ENCODE measurements around the gene OBP2A.
"Not testable (repeated sequence)": the region's sequence is repeated elsewhere in the genome, so short reads cannot be mapped to it uniquely, and the experiment has no call there.

Gene OBP2A

DNA sequence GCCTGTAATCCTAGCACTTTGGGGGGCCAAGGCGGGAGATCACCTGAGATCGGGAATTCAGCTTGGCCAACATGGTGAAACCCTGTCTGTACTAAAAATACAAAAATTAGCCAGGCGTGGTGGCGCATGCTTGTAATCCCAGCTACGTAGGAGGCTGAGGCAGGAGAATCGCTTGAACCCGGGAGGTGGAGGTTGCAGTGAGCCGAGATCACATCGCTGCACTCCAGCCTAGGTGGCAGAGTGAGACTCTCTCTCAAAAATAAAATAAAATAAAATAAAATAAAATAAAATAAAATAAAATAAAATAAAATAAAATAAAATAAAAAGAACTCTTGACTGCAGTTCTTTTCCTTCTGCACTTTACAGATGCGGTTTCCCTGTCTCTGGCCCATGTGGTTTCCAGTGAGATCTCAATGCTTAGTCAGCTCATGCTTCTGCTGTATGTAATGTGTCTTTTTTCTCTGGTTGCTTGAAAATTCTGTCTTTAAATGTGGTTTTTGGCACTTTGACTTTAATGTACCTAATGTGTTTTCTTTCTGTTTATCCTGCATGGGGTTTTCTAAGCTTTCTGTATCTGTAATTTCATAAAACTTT is 17.0 kb upstream of the OBP2A start:
- not testable (repeated sequence) for DNase-seq

DNA sequence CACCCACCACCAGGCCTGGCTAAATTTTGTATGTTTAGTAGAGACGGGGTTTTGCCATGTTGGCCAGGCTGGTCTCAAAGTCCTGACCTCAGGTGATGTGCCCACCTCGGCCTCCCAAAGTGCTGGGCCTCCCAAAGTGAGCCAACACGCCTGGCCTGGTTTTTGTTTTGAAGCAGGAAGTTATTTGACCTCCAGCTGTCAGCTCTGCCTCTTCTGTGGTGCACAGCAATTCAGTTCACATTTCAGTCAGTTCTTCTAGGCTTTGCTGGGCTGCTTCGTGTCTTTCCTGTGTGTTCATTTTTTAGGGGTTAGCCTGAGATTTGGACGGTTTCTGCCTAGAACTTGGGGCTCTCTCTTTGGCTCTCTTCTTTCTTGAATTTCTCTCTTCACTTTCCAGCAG is 15.8 kb upstream of the OBP2A start:
- DNase-seq: no peak

DNA sequence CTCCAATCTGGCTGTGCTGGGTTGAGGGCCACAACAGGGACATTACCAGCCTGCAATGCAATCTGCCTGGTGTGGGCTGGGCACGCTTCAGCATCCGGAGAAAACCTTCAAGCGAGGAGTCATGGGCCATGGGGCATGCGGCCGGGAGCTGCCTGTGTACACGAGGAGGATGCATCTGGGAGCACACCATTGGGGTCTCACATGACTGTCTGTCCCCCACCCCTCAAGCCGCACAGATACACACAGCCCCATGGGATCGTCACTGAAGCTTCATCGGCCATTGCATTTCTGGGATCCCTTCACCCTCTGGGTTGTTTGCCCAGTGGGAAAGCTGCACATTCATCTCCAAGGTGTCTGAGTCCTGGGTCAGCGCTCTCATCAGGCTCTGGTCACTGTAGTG is 14.8 kb upstream of the OBP2A start:
- no peak for DNase-seq

DNA sequence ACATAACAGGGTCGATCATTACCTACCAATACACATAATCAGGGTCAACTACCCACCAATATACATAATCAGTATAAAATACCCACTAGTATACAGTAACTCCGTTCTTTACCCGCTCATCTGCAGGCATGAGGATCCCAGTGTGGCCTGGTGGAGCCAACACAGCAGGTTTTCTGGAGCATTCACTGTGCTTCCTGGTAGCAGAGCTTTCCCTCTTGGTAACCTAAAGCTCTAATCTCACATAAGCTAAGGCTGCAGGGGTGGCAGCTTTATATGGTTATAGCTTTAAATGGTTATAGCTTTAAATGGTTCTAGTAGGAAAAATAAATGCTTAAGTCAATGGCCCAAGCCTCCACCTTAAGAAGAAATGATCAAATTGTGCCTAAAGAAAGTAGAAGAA is 12.8 kb upstream of the OBP2A start:
- no peak for DNase-seq

DNA sequence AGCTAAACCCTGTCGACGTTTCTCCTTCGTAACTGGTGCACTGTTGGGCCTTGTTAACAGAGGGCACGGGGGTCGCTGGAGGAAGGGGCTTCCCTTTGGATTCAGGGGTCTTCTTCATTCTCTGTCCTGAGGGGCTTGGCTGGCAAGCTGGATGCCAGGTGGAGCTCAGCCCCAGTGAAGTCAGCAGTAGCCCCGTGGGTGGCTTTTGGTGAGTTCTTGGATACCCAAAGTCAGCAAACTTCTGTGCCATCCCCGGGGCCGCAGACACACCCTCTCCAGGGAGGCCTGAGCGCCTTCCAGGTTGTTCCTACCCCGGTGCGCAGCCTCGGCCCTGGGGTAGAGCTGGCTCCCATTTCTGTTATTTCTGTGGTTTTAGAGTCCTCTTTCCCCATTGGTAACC is 12.3 kb upstream of the OBP2A start:
- no peak for DNase-seq

DNA sequence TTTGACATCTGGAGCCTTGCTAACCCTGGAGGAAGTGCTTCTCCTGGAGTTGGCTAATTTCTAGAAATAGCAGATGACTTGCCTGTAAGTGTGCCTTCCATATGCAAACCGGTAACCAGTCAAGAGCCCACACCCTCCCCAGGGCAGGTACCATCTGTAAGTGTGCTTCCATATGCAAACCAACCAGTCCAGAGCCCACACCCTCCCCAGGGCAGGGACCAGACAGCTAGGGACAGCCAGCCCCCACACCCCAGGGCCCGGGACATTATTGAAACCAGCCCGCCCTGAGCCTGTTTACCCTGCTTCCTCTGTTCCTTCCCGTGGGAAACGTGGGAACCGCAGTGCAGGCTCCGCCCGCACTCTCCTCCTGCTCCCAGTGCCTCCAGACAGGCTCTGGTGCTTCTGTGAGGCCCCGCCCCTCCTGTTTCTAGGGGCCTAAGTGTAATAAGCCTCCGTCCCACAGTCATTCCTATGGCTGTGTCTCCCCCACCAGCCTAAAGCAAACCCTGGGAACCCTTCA is 11.7 kb upstream of the OBP2A start:
- not testable (repeated sequence) for DNase-seq

DNA sequence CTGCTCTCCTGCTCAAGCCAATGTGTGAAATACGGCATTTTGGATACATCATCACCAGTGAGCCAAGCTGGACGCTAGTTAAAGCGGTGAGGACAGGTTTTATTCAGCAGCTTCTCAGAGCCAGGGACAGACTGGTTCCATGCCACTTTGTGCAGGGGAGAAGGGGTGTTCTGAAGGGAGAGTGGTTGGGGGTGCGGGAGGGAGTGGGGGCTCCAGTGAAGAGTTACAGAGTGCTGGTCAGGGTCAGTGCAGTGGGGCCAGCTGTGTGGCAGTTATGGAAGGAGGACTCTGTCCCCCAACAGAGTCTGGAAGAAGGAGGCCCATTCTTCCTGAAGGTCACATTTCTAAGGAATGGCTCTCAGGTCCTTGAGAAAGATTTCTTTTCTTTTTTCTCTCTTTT is 11.1 kb upstream of the OBP2A start:
- not testable (repeated sequence) for DNase-seq

DNA sequence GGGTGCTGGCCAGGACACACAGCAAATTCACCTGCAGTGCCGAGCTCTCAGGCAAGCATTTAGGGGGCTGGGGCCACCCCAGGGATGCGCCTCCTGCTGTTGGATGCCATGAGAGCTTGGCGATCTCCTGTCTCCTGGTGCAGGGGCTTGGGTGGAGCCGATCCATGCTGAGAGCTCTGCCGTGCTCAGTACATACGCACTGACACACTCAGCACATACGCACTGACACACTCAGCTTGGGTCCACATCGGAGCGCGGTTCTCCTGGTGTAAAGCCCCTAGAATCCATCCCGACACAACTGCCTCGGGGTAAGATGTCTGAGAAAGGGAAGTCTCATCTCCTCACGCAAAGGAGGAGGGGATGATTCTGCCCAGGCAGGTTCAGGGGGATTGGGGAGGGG is 10.3 kb upstream of the OBP2A start:
- not testable (repeated sequence) for DNase-seq

DNA sequence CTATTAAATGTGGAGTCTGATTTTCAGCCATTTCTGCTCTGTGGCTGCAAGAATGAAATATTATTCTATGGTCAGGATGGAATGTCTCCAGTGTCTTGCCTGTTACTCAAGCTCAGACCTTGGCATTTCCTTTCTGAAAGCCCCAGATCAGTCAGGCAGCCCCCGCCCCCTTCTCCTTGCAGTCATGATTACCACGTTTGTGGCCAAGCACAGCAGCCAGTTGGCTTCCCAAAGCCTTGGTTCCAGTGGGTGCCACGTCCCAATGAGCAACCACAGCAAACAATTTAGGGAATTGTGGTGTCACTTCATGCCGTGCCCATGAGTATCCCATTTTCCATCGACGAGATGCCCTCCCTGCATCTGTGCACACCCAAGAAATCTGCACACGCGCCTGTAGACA is 9.7 kb upstream of the OBP2A start:
- no peak for DNase-seq

DNA sequence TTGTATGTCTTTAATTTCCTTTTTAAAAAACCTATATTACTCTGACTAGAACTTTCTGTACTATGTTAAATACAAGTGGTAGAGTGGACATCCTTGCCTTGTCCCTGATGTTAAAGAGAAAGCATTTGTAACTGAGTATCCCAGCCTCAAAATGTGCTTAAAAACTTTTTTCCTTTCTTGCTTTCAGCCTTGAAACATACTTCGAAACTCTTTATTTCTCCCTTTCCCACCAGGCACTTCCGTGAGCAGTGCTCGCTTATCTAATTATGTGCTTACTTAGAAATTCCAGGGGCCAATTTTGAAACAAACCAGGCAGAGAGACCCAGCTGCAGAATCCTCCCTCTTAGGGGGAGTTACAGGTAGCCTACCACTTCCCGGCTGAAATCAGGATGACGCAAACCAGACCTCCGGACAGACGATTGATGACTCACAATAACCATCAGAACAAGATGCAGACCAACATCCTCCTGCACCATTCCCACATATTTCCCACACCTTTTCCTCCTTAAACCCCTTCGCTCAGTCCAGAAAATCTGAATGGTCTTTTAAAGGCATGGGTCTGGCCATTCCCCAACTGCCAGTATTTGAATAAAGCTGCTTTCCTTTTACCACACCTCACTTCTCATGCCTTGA is 2.5 kb upstream of the OBP2A start:
- not testable (repeated sequence) for DNase-seq

DNA sequence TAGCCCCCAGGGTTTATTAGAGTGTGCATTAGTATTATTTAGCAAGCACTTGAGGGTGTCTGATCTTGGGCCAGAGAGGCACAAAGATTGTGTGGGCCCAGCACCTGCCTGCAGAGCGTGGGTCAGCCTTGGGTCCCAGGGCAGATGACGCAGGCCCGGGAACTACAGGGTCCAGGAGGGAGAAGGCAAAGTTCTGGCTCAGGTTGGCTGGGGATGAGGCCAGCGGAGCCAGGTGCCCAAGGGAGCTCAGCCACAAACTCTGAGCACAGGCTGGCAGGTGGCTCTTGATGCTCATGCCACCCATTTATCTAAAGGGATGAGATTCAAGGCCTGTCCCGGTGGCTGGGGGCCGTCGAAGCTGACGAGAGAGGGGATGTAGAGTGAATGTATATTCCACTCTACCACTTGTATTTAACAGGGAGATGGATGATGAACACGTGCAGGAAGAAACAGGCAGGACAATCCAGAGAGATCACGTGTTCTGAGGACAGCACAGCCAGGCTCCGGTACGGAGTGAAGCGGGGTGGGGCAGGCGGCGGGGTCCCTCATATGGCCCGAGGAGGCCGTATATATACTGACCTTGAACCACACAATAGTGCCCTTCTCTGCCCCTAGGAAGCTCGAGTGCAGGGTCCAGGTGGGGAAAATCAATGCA is 818 bp upstream of the OBP2A start:
- no peak for DNase-seq

DNA sequence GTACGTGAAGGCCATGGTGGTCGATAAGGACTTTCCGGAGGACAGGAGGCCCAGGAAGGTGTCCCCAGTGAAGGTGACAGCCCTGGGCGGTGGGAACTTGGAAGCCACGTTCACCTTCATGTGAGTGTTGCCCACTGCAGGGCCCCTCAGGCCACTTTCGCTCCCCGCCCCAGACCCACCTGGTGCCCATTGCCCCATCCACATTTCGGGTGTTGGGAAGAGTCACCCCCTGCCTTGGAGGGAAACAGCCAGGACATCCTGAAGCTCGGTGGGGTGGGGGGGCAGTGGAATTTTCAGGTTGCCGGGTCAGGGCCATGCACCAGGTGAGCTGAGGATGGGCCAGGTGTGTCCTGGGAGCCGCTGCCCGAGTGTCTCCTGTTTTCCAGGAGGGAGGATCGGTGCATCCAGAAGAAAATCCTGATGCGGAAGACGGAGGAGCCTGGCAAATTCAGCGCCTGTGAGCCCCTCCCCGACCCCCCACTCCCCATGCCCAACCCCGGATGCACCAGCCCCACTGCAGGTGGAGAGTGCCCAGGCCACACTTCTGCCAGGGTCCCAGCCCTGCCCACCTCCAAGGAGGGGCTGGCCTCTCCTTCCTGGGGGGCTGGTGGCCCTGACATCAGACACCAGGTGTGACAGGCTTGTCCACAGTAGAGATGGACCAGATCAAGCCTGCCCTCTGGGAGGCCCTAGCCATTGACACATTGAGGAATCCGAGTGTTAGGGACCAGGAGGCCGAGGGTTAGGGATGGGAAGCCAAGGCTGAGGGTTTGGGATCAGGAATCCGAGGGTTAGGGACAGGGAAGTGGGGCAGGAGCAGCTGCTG is 1.1 kb downstream of the OBP2A start:
- not testable (repeated sequence) for DNase-seq

DNA sequence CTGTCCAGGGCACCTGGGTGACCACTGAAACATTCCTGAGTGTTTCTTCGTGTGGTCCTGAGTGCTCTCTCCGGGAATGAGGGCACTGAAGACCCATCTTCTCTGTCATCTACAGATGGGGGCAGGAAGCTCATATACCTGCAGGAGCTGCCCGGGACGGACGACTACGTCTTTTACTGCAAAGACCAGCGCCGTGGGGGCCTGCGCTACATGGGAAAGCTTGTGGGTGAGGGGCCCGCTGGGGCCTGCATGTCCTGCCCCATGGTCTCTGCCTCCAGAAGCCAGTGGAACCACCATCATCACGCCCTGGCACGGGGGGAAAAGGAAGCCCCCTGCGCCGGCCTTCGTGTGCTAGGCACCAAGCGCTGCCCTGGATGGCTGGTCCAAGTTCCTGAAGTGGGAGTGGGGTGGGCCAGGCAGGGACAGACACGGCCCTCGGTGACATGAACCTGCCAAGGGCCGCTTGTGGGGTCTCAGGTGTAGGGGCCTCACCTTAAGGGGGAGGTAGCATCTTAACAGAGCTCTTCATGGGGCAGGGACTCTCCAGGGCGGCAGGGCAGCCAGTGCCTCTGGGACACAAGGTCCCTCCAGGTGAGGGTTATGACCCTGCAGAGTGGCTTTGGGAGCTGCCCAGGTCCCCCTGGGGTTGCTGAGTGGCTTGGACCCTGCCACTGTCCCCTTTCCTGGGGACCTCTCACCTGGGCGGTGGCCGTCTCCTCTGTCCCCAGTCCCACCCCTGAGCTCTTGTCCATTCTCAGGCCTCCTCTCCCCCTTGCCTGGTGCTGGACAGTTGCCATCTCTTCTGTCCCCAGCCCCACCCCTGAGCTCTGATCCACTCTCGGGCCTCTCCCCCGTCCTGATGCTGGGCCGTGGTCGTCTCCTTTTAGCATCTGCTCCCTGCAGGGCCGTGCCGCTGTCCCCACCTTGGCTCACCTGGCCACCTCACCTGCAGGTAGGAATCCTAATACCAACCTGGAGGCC is 2.1 kb downstream of the OBP2A start:
- no peak for DNase-seq

DNA sequence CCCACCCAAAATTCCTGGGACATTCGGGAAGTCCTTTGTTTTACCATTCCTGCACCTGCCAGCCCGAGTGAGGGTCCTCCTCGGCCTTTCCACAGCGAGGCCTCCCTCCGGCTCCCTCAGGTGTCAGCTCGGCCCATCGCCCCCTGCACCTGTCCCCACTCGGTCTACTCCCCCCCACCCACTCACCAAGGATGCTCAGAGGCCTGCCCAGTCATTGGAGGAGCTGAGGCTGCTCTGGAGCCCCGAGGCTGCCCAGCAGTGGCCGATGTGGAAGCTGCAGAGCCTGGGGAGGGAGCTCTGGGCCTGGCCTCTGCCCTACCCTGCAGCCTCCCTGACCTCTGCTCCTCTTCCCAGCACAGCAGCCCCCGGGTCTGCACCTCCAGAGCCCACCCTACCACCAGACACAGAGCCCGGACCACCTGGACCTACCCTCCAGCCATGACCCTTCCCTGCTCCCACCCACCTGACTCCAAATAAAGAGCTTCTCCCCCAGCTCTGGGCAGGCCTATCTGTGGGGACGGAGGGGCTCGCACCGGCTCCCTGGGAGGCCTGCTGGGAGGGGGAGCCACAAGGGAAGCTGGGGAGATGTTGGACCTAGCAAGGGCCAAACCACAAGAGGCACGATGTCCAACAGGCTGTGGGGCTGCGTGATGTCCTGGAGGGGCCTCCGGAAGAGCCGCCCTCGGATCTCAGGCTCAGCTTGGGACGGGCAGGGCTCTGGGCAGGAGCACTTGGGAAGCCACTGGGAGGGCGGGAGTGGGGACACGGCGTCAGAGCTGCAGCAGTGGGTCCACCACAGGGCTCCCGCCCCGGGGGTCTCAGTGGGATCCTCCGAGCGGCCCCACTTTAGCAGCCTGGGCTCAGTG is 3.8 kb downstream of the OBP2A start:
- DNase-seq: not testable (repeated sequence)

DNA sequence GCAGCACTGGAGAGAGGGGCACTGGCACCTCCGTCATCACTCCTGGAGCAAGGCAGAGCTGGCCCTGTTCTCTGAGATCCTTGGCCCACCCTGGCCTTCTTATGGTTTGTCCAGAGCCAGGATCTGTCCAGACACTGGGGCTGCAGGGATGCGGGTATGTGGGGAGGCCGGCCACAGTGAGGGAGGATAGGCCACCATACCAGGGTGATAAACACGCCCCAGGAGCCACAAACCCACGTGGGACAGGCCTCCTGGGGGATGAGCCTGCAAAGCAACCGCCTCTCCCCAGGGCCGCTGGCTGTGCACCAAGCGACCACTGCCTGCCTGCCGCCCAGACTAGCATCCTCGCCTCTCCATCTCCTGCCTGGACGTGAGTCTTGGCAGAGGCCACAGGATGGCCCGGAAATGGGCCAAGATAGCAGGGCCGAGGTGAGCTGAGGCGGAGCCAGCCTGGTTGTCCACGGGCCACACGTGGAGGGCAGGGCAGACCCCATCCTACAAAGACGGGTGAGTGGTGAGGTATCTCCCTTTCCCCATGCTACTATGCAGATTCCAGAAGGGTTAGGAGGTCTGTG is 4.5 kb downstream of the OBP2A start:
- no peak for DNase-seq

DNA sequence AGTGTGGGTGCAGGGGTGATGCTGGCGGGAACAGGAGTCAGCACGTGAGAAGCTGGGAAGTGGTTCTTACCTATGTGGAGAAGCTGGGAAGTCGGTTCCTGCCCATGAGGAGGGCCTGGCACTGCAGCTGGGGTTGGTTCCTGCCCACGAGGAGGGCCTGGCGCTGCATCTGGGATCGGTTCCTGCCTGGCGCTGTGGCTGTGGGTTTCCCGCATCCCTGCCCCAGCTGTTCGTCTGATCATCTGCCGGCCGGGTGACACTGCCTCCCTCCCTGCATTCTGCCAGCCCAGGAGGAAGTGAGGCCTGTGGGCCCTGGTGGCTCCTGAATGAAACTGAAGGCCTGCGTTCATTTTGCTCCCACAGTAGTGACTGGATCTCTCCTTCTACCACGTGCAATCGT is 5.1 kb downstream of the OBP2A start:
- no peak for DNase-seq

DNA sequence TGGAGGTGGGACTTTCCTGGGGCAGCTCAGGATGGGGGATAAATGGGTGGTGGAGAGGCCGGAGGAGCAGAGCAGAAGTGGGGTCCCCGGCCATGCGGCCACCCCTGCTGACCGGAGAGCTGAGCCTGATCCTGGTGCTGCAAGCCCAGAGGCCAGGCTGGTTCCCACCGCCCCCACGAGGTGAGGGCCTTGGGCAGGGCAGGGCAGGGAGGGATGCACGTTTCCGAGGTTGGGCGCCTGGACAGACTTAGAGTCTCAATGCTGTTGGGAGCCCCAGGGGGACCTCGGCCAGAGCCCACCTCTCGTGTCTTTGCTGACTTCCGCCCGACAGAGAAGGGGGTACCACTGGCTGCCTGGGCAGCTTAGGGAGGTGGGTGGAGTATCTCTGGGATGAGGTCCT is 5.5 kb downstream of the OBP2A start:
- DNase-seq: no peak

DNA sequence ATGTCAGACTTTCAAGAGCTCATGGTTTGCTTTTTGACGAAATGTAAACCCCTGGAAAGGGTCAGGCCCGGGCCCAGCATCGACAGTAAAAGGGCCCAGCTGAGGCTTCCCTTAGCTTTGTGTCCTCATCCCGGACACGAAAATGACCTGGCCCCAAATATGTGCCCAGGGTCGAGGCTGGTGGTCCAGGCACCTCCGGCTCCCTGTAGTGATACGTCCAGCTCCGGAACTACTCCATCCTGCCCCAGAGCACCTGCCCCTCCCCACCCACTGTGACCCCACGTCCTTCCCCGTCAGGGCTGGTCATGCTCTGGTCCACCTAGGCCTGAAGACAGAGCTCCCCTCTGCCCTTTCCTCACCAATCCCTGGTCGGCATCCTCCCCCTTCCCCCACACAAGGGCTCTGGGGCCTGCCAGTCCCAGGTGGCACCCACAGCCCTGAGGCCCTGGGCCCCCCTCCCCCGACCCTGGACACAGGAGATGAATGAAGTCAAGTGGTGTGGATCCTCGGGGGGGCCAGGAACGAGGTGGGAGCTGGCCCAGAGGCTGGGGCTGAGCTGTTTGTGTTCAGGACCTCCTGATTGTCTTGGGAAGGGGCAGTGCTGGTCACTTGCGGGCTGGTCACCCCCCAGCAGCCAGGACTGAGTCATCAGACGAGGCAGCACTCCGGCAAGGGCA is 6.2 kb downstream of the OBP2A start:
- no peak for DNase-seq

DNA sequence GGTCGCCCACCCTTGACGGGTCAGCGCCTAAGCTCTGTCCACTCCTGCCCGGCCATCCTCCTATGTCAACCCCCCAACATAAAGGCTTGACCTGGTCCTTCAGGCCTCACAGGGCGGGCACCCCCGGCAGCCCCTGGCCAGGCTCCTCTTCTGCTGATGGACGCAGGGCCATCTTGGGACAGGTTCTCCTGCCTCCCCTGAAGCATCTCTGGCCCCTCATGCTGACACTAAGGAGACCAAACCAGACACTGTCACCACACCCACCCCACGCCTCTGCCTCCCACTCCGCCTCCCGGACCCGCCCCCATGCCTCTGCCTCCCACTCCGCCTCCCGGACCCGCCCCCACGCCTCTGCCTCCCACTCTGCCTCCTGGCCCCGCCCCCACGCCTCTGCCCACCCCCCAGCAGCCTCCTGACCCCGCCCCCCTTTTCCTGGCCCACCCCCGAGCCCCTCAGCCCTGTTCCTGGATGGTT is 6.8 kb downstream of the OBP2A start:
- no peak for DNase-seq

DNA sequence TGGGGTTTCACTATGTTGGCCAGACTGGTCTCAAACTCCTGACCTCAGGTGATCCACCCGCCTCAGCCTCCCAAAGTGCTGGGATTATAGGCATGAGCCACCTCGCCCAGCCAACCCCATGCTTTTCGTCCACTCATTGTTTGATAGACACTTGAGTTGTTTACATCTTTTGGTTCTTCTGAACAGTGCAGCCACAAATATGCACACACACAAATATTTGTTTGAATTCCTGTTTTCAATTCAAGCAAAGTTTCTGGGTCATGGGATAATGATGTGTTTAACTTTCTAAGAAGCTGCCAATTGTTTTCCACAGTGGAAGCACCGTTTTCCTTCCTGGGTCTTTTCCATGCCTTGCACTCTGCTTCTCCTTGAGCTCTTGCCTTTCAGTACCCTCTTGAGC is 8.8 kb downstream of the OBP2A start:
- no peak for DNase-seq
